ENCODE measurements around the gene PLA2G10. TPM values are rescaled to one million over a fixed set of nuclear protein-coding genes. Genes with fewer than 3 reads are reported as not detected.
"Not testable (repeated sequence)": the region's sequence is repeated elsewhere in the genome, so short reads cannot be mapped to it uniquely, and the experiment has no call there.

The PLA2G10 gene
- total RNA-seq, 2 experiments from 2014 or later, result not detected

DNA sequence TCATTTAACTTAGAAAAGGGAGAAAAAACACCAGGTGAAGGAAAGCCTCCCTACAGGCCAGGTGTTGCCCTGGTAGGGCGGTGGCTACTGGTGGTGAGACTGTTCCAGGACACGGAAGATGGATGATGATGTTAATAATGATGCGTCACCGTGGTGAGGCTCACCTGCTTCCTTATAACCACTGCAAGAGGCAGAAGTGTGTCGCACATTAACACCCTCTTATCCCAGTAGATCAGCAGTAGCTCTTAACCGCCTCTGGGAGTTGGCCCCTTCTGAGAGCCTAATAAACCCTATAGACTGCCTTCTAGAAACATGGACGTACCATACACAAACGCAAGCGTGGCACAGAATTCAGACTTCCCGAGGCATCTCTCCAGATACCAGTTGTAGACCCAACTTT, 53.6 kb downstream of the PLA2G10 start:
- no peak for DNase-seq
- no peak for ATAC-seq
- H3K27ac Mint-ChIP-seq, result no peak overlapping the region
- no peaks in the 10 kb centered on the region for H3K27me3 Mint-ChIP-seq
- no peak overlapping the region for H3K4me3 Mint-ChIP-seq
- H3K36me3 Mint-ChIP-seq, result peaks cover 22% of the 10 kb centered on the region
- peaks cover 34% of the 10 kb centered on the region for H3K4me1 Mint-ChIP-seq
- H3K9me3 Mint-ChIP-seq (ENCODE audit: low read depth), result no peaks in the 10 kb centered on the region
- CTCF ChIA-PET, result interaction anchor here (0.7 kb wide), 1 partner anchor 12 kb away, joined by 3 read pairs; no protein-coding TSS in a partner anchor

DNA sequence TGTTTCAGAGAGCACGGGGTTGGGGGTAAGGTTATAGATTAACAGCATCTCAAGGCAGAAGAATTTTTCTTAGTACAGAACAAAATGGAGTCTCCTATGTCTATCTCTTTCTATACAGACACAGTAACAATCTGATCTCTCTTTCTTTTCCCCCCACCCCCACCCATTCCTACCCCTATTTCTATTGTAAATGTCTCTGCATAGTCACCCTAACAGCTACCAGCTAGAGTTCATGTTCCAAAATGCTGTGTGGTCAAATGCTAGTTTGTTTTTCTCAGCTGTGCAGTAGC, 57.2 kb downstream of the PLA2G10 start:
- Mint-ChIP-seq H3K4me1 (peaks cover 55% of the 10 kb centered on the region), H3K36me3 (peaks cover 24% of the 10 kb centered on the region)
- H3K9me3 Mint-ChIP-seq (ENCODE audit: low read depth); H3K27me3 Mint-ChIP-seq; H3K27ac Mint-ChIP-seq; H3K4me3 Mint-ChIP-seq; DNase-seq; CTCF ChIA-PET; ATAC-seq: not testable (repeated sequence)

DNA sequence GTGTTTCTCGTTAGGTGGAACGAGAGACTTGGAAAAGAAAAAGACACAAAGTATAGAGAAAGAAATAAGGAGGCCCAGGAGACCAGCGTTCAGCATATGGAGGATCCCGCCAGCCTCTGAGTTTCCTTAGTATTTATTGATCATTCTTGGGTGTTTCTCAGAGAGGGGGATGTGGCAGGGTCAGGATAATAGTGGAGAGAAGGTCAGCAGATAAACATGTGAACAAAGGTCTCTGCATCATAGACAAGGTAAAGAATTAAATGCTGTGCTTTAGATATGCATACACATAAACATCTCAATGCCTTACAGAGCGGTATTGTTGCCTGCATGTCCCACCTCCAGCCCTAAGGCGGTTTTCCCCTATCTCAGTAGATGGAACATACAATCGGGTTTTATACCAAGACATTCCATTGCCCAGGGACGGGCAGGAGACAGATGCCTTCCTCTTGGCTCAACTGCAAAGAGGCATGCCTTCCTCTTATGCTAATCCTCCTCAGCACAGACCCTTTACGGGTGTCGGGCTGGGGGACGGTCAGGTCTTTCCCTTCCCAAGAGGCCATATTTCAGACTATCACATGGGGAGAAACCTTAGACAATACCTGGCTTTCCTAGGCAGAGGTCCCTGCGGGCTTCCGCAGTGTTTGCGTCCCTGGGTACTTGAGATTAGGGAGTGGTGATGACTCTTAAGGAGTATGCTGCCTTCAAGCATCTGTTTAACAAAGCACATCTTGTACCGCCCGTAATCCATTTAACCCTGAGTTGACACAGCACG, 57.7 kb downstream of the PLA2G10 start:
- H3K4me1 Mint-ChIP-seq, result peaks cover 59% of the 10 kb centered on the region
- H3K4me3 Mint-ChIP-seq; H3K9me3 Mint-ChIP-seq (ENCODE audit: low read depth); H3K27ac Mint-ChIP-seq; H3K27me3 Mint-ChIP-seq; CTCF ChIA-PET; DNase-seq; ATAC-seq: not testable (repeated sequence)
- peaks cover 24% of the 10 kb centered on the region for H3K36me3 Mint-ChIP-seq

DNA sequence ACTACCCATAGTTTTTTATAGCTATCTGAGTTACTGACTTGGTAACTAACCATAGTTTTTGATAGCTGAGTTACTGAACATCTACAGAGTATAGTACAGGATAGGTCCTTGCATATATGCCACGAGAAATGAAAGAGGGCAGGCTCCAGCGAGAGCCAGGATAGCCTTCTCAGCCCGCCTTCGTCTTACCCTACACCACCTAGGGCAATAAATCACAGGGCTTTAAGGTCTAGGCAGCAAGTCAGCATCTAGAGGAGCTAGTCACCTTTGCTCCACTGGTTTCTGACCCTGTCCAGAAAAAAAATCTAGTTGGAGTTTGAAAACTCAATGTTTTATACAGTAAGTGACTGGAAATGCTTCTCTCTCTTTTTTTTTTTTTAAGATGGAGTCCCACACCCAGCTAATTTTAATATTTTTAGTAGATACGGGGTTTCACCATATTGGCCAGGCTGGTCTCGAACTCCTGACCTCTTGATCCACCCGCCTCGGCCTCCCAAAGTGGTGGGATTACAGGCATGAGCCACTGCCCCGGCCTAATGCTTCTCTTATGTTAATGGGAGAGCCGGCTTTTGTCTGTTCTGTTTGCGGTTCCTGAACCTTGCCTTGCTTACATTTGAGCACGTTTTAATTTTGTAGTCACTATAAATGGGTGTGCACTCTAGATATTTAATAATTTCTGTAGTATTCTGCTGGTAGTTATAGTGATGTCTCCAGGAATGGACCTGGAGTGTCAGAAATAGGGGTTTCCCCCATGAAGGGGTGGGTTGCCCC, 58.5 kb downstream of the PLA2G10 start:
- Mint-ChIP-seq H3K27me3 (no peaks in the 10 kb centered on the region), H3K36me3 (peaks cover 18% of the 10 kb centered on the region), H3K4me1 (peaks cover 59% of the 10 kb centered on the region), H3K27ac (no peak overlapping the region), H3K4me3 (no peak overlapping the region), H3K9me3 (ENCODE audit: low read depth) (no peaks in the 10 kb centered on the region)
- DNase-seq, result no peak
- ATAC-seq, result no peak
- CTCF ChIA-PET, result interaction anchor here (1.8 kb wide), 1 partner anchor 15 kb away, joined by 5 read pairs; no protein-coding TSS in a partner anchor

DNA sequence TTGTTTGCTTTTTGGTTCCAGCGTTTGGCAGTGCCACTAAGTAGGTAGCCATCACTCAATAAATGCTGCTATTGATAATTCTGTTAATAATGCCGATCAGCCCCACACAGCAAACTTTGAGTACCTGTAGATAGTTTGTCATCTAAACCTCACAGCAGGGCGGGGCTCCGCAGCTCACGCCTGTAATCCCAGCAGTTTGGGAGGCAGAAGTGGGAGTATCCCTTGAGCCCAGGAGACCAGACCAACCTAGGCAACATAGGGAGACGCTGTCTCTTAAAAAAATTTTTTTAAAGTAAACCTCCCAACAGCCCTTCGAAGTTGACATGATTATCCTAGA, 59.8 kb downstream of the PLA2G10 start:
- Mint-ChIP-seq H3K27me3 (no peaks in the 10 kb centered on the region), H3K4me1 (peaks cover 52% of the 10 kb centered on the region), H3K36me3 (peaks cover 14% of the 10 kb centered on the region), H3K9me3 (ENCODE audit: low read depth) (no peaks in the 10 kb centered on the region), H3K27ac (no peak overlapping the region), H3K4me3 (peak overlapping the region; percentile 100)
- CTCF ChIA-PET, result interaction anchor here (1.8 kb wide), 1 partner anchor 14 kb away, joined by 5 read pairs; no protein-coding TSS in a partner anchor
- no peak for DNase-seq
- no peak for ATAC-seq

DNA sequence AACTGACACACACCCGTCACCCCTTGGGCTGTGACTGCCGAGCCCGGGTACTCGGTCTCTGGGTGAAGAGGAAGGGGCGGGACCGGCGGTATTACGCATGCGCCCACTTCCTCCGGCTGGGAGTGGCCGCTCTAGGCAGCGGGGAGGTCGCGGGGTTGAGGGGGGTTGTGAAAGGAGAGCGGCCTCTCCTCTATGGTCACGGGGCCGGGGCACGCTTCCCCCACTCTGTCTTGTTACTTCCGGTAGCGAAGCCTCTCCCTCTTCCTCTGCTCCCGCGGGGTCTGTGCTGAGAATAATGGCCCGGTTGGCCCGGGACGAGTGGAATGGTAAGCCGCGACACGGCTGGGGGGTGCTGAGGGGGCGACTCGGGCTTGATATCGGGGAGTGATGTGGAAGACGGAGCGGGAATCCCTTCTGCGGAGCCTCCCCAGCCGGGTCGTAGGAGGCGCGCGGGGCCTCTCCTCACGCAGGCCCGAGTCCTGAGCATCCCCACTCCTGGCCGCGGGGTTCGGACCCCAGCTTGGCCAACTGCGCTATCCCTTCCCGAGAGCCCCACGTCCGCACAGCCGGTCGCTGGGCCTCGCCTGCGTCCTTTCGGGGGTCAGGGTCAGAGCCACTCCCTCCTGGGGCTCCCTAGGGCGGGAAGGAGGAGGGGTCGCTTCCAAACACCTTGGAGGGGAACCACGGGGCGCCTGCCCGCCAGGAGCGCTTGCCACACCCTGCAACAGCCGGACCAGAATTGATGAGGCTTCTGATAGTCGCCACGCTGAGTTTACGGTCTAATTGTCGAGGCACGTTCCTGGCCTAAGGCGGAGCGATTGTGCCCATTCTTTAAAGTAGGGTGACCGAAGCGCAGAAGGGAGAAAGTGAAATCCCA, 61.2 kb downstream of the PLA2G10 start, which contains the start of gene BFAR:
Gene BFAR, plus strand, starts transcription at position 259 of the 877 bp plus-strand sequence. CDS start 11,396 bp downstream, outside the sequence.
- Mint-ChIP-seq H3K27ac (peak within 1 kb of the TSS; percentile 100), H3K4me1 (peaks cover 60% of the 10 kb centered on the region), H3K4me3 (peak within 1 kb of the TSS; percentile 100), H3K36me3 (peaks cover 14% of the 10 kb centered on the region), H3K27me3 (no peaks in the 10 kb centered on the region), H3K9me3 (ENCODE audit: low read depth) (no peaks in the 10 kb centered on the region)
- ATAC-seq, result peak; percentile 78
- CTCF ChIA-PET, result interaction anchor here (1.0 to 1.3 kb wide), 2 partner anchors 347 to 713 kb away, joined by 3 read pairs; partner anchors contain the start of gene ERCC4
- peak; percentile 100 for DNase-seq

DNA sequence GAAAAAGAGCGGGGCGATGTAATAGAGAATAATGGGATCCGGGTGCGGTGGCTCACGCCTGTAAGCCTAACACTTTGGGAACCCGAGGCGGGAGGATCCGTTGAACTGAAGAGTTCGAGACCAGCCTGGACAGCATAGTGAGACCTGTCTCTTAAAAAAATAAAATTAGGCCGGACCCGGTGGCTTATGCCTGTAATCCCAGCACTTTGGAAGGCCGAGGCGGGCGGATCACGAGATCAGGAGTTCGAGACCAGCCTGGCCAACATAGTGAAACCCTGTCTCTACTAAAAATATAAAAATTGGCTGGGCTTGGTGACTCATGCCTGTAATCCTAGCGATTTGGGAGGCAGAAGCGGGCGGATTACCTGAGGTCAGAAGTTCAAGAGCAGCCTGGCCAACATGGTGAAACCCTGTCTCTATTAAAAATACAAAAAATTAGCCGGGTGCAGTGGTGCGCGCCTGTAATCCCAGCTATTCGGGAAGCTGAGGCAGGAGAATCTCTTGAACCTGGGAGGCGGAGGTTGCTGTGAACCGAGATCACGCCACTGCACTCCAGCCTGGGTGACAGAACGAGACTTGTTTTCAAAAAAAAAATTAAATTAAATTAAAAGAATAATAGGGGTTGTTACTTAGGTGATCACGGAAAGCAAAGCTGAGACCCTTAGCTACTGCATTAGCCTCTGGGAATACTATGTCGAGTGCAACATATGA, 63.3 kb downstream of the PLA2G10 start:
- H3K4me1 Mint-ChIP-seq, result peaks cover 59% of the 10 kb centered on the region
- H3K27ac Mint-ChIP-seq, result peak overlapping the region; percentile 100
- peaks cover 23% of the 10 kb centered on the region for H3K36me3 Mint-ChIP-seq
- peak overlapping the region; percentile 100 for H3K4me3 Mint-ChIP-seq
- CTCF ChIA-PET, result interaction anchor here (1.0 kb wide), 1 partner anchor 13 kb away, joined by 3 read pairs; no protein-coding TSS in a partner anchor
- H3K27me3 Mint-ChIP-seq; H3K9me3 Mint-ChIP-seq (ENCODE audit: low read depth); ATAC-seq: not testable (repeated sequence)
- DNase-seq, result peak; percentile 41

DNA sequence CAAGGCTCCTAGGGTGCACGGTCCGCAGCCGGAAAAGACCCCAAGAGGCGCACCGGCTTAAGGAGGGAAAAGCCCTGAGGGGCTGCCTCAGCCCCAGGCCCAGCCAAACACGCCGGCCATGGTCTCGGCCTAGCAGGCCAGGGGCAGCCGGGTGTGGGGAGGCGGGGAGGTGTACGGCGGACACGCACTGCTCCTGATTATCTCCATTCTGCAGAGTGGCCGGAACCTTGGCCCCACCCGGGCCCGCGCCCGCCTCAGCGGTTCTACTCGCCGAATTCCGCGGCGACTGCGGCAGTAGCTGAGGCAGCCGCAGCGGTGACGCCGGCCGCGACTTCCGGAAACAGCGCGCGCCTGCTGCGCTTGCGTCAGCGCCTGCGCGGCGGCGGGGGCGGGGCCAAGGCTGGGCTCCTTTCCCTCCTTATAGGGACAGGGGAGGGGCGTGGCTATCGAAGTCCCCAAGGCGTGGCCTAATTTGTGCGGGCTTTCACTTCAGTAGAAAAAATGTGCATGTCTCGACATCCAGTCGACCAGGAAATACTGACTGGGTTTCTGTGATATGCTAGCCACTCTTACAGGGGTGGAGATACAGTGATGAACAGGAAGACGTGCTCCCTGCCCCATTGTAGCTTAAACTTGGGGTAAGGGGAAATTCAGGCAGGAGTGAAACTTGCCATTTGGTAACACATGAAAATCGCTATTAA, 64.0 kb downstream of the PLA2G10 start, which contains the start of gene PARN:
Gene PARN, minus strand, starts transcription at position 342 of the 701 bp plus-strand sequence. Its CDS starts 135 bp downstream, at position 207.
- peak within 1 kb of the TSS; percentile 88 for H3K4me3 Mint-ChIP-seq
- no peaks in the 10 kb centered on the region for H3K27me3 Mint-ChIP-seq
- peaks cover 26% of the 10 kb centered on the region for H3K36me3 Mint-ChIP-seq
- H3K4me1 Mint-ChIP-seq, result peaks cover 57% of the 10 kb centered on the region
- CTCF ChIA-PET, result interaction anchor here (1.0 to 1.5 kb wide), 2 partner anchors 13 to 707 kb away, joined by 3 read pairs; no protein-coding TSS in a partner anchor
- no peaks in the 10 kb centered on the region for H3K9me3 Mint-ChIP-seq (ENCODE audit: low read depth)
- ATAC-seq (peak; percentile 66), DNase-seq (peak; percentile 99)
- peak within 1 kb of the TSS; percentile 100 for H3K27ac Mint-ChIP-seq

DNA sequence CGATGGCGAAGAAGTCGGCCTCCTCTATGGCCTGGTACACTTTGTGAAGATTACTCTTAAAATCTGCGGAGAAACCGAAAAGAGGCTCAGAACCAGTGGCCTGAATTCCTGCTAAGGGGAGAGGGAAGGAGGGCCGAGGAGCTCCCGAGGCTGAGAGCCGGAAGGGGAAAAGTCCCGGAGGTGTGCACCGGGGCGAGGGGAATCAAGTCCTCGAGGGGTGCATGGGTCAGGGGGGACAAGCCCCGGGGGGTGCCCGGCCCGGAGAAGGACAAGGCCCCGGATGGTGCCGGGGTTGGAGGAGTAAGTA, 64.5 kb downstream of the PLA2G10 start:
- no peak for DNase-seq

DNA sequence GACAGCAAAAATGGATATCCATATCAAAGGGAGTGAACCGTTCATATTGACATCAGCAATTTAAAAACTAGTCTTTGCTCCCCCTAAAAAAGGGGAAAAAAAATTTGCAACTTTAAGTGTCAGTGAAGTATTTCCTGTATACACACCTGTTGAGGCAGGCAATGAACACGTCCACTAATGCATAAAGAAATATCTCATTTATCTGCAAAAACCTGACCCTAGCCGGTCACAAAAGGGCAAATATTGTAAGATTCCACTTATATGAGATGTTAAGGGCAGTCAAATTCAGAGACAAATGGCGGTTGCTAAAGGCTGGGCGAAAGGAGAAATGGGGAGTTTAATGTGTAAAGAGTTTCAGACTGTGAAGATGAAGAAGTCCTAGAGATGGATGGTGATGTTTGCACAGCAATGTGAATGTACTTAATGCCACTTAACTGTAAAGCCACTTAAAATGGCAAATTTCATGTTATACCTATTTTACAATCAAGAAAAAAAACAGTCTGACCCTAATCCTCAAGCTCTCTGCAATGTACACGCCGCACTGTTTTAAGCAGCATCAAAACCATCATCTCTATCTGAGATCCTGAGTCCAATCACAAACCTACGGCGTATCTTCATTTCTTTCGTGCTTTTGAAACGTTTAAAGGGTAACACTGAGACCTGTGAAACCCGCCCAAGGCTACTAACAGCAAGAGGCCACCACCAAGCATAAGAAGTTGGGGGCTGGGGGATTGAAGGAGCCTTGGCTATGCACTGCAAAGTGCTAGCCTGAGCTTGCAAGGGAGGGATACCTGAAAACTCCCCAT, 65.1 kb downstream of the PLA2G10 start:
- Mint-ChIP-seq H3K4me3 (peak overlapping the region; percentile 88), H3K27ac (peak overlapping the region; percentile 97), H3K27me3 (no peaks in the 10 kb centered on the region), H3K4me1 (peaks cover 48% of the 10 kb centered on the region), H3K9me3 (ENCODE audit: low read depth) (no peaks in the 10 kb centered on the region), H3K36me3 (peaks cover 25% of the 10 kb centered on the region)
- CTCF ChIA-PET, result interaction anchor here (0.7 to 1.5 kb wide), 2 partner anchors 12 to 705 kb away, joined by 3 read pairs; no protein-coding TSS in a partner anchor
- DNase-seq, result no peak
- no peak for ATAC-seq

More for the DNA sequence above, 64.5 kb downstream of the PLA2G10 start:
- H3K27me3 Mint-ChIP-seq, result no peaks in the 10 kb centered on the region
- peak overlapping the region; percentile 88 for H3K4me3 Mint-ChIP-seq
- H3K9me3 Mint-ChIP-seq (ENCODE audit: low read depth), result no peaks in the 10 kb centered on the region
- H3K27ac Mint-ChIP-seq, result peak overlapping the region; percentile 97
- H3K4me1 Mint-ChIP-seq, result peaks cover 53% of the 10 kb centered on the region
- CTCF ChIA-PET, result interaction anchor here (1.5 kb wide), 1 partner anchor 706 kb away, joined by 3 read pairs; no protein-coding TSS in a partner anchor
- no peak for ATAC-seq
- peaks cover 24% of the 10 kb centered on the region for H3K36me3 Mint-ChIP-seq

DNA sequence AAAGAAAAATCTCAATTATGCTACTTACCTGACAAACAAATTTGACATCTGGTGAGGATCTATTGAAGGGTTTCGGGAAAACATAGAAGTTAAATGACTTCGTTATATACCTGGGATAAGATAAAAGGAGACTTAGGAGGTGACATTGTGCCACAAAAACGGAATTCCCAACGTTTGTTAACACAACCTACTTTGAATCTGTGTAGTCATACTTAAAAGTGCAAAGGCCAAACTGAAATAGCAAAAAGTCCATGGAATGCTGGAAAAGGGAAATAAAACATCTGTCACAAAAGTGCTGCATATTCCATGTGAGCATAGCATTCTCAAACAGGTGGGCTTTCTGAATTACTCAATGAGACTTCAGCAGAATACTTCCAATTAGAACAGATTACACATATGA, 67.0 kb downstream of the PLA2G10 start:
- no peak for ATAC-seq
- Mint-ChIP-seq H3K4me1 (peaks cover 42% of the 10 kb centered on the region), H3K4me3 (no peak overlapping the region), H3K27ac (no peak overlapping the region), H3K9me3 (ENCODE audit: low read depth) (no peaks in the 10 kb centered on the region), H3K27me3 (no peaks in the 10 kb centered on the region), H3K36me3 (peaks cover 30% of the 10 kb centered on the region)
- CTCF ChIA-PET, result no interaction called here
- DNase-seq, result no peak
